Right lobe of liver (tissue), 4 donors: ENCODE results near the gene CCDC150.

Experiments
- CTCF ChIP-seq, 4 donors: fragments of 200-600 bp in 3 of 4; fragments of 450-650 bp in 1 of 4; IDR thresholded peaks; one replicate each; pipeline versions ENCODE4 v1.5.1 to v1.8.0; 2016 to 2022; ENCODE audit warnings: antibody characterized with exemption in 4 of 4, mild to moderate bottlenecking in 2 of 4
- POLR2A ChIP-seq: fragments of 450-650 bp; IDR thresholded peaks from one replicate; pipeline ENCODE4 v1.6.1; 2017; ENCODE audit warnings: antibody characterized with exemption, mild to moderate bottlenecking
- donor health status: DM: no; HTN: no; CAD: no.
- donor health status: DM: no; HTN: no; CAD: no.
- donor health status: DM: no; HTN: yes; CAD: no.

DNA sequence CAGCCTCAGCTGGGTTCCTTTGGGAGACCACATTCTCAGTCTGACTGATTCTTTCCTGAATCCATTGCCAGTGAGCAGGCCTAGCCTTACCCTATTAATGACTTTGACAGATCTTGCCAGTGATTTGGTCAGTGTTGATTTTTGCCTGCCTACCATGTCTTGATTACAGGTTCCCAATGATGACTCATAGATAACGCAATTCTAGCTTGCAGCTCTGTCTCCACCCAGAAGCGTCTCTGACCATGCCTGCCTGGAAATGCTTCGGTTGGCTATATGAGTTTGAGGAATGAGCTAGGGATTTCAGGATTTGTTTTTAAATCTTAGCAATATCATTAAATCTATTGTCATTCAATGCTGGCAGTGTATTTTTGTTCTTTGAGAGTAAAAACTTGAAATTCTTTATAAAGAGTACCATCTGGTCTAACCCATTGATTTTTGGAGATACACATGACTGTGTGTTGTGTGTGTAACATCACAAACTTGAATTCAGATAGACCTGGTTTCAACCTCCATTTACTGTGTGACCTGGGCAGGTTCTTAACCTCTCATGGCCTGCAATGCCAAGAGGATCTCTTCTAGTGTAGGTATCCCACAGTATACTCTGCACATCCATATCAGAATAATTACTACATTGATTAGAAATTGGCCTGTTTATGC lies 57.0 kb downstream of the CCDC150 start:
- no peak for TF ChIP-seq CTCF (IDR thresholded peaks at IDR 0.05)
- TF ChIP-seq POLR2A, result no peak
